Omental fat pad (tissue), 4 donors: ENCODE measurements around the gene JPH3. TPM values are rescaled to one million over a fixed set of nuclear protein-coding genes. Genes with fewer than 3 reads are reported as not detected.

Experiments used
- ATAC-seq: fragments of 150-250 bp; one replicate; pipeline ENCODE4 v1.9.1; 2016; ENCODE audit warnings: mild to moderate bottlenecking, moderate library complexity; ENCODE audit not compliant: low FRiP score
- DNase-seq: peaks from one replicate; pipeline ENCODE4 v3.0.0-alpha.2; 2019; ENCODE audit warnings: low spot score
- total RNA-seq, 4 donors: library from RNA; depleted of rRNA; stranded (reverse); fragments of >200 nt; gene quantifications; one replicate each; pipeline ENCODE4 v1.1.0, GENCODE V29; 2016
- TF ChIP-seq, protein P1 (sequence below), 3 donors: fragments of 450-650 bp; IDR thresholded peaks; one replicate each; pipeline ENCODE4 v1.5.1; 2016 to 2017; ENCODE audit warnings: antibody characterized with exemption in 3 of 3, mild to moderate bottlenecking in 3 of 3, moderate library complexity in 2 of 3

The JPH3 gene
- total RNA-seq, 4 donors from 2014 or later: 0.32 TPM; not detected in 3

DNA sequence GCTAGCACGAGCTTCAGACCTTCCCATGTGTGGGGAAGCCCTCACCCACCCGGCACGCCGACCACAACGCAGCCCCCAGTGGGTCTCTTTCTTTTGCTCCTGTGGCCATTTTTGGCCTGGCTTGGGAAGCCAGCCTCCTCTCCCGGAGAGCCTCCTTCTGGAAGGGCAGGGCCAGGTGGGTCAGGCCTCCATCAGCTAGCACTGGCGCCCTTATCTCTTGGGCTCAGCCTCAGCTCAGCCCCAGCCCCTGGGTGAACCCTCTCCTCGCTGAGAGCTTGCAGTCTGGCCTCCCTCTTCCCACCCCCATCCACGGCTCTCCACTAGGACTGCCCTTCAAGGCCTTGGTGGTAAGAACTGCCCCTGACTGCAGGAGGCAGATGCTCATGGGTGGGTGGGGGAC lies 14.7 kb upstream of the JPH3 start:
- DNase-seq (no peak), ATAC-seq (no peak)
- TF ChIP-seq, protein P1, sequence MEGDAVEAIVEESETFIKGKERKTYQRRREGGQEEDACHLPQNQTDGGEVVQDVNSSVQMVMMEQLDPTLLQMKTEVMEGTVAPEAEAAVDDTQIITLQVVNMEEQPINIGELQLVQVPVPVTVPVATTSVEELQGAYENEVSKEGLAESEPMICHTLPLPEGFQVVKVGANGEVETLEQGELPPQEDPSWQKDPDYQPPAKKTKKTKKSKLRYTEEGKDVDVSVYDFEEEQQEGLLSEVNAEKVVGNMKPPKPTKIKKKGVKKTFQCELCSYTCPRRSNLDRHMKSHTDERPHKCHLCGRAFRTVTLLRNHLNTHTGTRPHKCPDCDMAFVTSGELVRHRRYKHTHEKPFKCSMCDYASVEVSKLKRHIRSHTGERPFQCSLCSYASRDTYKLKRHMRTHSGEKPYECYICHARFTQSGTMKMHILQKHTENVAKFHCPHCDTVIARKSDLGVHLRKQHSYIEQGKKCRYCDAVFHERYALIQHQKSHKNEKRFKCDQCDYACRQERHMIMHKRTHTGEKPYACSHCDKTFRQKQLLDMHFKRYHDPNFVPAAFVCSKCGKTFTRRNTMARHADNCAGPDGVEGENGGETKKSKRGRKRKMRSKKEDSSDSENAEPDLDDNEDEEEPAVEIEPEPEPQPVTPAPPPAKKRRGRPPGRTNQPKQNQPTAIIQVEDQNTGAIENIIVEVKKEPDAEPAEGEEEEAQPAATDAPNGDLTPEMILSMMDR (IDR thresholded peaks at IDR 0.05): no peak

DNA sequence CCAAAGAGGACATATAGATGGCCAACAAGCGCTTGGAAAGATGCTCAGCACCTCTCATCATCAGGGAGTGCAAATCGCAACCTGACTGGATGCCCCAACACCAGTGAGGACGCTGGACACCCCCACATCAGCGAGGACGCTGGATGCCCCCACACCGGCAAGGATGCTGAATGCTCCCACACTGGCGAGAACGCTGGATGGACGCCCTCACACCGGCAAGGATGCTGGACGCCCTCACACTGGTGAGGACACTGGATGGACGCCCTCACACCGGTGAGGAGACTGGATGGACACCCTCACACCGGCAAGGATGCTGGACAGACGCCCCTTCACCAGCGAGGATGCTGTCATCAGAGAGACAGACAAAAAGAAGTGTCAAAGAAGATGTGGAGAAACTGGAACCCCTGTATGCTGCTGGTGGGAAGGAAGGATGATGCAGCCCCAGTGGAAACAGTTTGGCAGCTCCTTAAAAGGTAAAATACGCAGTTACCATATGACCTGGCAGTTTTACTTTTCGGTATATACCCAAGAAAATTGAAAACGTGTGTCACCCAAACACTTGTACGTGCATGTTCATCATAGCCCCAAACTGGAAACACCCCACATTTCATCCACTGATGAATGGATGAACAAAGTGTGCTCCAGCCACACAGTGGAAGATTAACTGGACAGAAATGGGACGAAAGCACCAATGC lies 10.1 kb upstream of the JPH3 start:
- no peak for ATAC-seq
- DNase-seq: no peak

DNA sequence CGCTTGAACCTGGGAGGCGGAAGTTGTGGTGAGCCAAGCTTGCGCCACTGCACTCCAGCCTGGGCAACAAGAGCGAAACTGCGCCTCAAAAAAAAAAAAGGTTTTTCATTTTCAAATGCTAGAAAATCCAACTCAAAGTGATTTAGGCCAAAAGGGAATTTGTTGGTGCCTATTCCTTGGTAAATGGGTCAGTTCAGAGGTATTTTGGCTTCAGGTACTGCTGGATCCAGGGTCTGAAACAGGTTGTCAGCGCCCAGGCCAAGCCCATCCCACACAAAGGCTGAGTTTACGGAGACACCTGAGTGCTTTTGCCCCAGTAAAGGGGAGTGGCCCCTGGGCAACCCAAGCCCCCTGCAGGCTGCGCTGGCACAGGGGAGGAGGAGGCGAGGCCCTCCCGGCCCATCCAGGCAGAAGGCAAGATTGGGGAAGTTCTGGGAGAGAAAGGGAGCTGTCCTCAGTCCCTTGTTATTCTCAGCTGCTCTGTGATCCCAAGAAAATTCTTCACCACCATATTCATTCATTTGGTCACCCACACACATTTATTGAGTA lies 8.5 kb upstream of the JPH3 start:
- DNase-seq: no peak
- TF ChIP-seq, protein P1 (IDR thresholded peaks at IDR 0.05): no peak

More for the DNA sequence above, 10.1 kb upstream of the JPH3 start:
- TF ChIP-seq, protein P1 (IDR thresholded peaks at IDR 0.05): no peak

DNA sequence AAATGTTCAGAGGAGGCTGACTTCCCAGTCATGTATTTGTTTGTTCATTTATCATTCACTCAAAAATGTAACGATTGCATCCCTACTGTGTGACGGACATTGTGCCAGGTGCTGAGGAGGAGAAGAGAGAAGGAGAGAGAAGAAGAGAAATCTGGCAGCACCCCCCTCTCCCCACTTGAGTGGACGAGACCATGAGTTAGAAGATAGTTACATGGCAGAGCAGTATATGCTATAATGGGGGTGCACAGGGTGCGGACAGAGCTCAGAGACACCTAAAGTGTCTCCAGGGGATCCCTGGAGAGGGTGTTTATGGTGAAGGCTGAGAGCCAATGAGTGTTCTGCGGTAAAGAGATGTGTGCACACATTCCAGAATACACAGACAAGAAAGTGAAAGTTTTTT lies 6.6 kb upstream of the JPH3 start:
- no peak for DNase-seq
- TF ChIP-seq, protein P1 (IDR thresholded peaks at IDR 0.05): no peak
- ATAC-seq: no peak

More for the DNA sequence above, 8.5 kb upstream of the JPH3 start:
- no peak for ATAC-seq

DNA sequence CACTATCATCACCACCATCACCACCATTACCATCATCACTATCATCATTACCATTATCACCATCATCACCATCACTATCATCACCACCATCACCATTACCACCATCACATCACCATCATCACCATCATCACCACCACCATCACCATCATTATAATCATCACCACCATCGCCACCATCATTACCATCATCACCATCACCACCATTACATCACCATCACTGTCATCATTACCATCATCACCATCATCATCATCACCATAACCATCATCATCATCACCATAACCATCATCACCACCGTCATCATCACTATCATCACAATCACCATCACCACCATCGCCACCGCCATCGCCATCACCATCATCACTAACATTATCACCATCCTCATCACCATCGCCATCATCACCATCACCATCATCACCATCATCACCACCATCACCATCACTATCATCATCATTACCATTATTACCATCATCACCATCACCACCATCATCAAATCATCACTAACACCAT lies 4.9 kb upstream of the JPH3 start:
- ATAC-seq (no peak), DNase-seq (no peak)
- TF ChIP-seq, protein P1 (IDR thresholded peaks at IDR 0.05): no peak

DNA sequence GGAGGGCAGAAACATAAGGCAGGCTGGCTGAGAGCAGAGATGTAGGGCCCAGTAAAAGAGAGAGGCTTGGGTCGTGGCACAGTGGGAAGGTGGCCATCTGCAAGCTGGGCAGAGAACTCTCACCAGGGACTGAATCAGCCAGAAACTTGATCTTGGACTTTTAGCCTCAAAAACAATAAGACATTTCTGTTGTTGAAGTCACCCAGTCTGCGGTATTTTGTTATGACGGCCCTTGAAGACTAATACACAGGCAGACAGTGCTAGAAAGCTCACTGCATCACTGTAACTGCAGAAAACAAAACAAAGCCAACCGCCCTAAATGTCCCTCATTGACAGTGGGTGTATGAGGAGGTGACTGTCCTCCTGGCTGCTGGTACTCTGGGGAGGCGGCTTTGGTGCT lies 3.9 kb upstream of the JPH3 start:
- no peak for ATAC-seq
- DNase-seq: no peak
- TF ChIP-seq, protein P1 (IDR thresholded peaks at IDR 0.05): no peak

DNA sequence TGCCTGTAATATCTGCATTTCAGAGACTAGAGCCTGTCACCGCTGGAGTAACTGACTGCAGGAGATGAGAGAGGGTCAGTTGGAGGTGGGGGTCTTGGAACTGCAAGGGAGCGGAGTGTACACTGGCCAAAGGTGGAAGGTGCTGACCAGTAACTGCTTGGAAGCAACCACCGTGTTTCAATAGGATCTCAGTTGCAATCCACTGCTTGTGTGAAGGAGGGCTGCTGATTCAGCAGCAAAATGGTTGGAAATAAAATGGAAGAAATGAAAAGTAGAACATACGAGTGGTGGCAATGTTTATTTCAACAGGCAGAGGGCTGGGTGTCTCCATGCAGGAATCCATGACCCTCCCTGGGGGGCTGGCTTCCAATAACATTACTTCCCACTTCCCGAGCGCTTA lies 2.1 kb upstream of the JPH3 start:
- TF ChIP-seq, protein P1 (IDR thresholded peaks at IDR 0.05): no peak
- DNase-seq (no peak), ATAC-seq (no peak)
